22Rv1 (cell line): ENCODE results near the gene ZNF804A.

Experiments
- H3K27ac ChIP-seq: fragments of 450-650 bp; 2 replicates; pipeline ENCODE4 v1.5.1; 2017
- CTCF ChIP-seq: fragments of 450-650 bp; IDR thresholded peaks from 2 replicates; pipeline ENCODE4 v1.5.1; 2017; ENCODE audit warnings: mild to moderate bottlenecking
- ZFX ChIP-seq: fragments of 450-650 bp; IDR thresholded peaks from 2 replicates; pipeline ENCODE4 v1.6.1; 2017; ENCODE audit warnings: antibody characterized with exemption, borderline replicate concordance

Gene ZNF804A

GRCh38 chr2:184680825-184681224, 82.5 kb downstream of the ZNF804A start:
- no peak for TF ChIP-seq ZFX
- no peak for TF ChIP-seq CTCF
- no peak overlapping the region for H3K27ac ChIP-seq

- no peak for TF ChIP-seq CTCF
- no peak for TF ChIP-seq ZFX
- no peak overlapping the region for H3K27ac ChIP-seq
These were observed 83.5 kb downstream of the ZNF804A start for GRCh38 chr2:184681642-184682321.

GRCh38 chr2:184683911-184684310, 85.6 kb downstream of the ZNF804A start:
- TF ChIP-seq CTCF (no peak), ZFX (no peak)

GRCh38 chr2:184685999-184686841, 87.9 kb downstream of the ZNF804A start:
- no peak overlapping the region for H3K27ac ChIP-seq
- no peak for TF ChIP-seq ZFX
- no peak for TF ChIP-seq CTCF

More at GRCh38 chr2:184683911-184684310, 85.6 kb downstream of the ZNF804A start:
- no peak overlapping the region for H3K27ac ChIP-seq

GRCh38 chr2:184689638-184690037, 91.3 kb downstream of the ZNF804A start:
- TF ChIP-seq ZFX (no peak), CTCF (no peak)
- H3K27ac ChIP-seq, result no peak overlapping the region

- TF ChIP-seq ZFX (no peak), CTCF (no peak)
These were observed 93.9 kb downstream of the ZNF804A start for GRCh38 chr2:184692141-184692734.

More at GRCh38 chr2:184692141-184692734, 93.9 kb downstream of the ZNF804A start:
- H3K27ac ChIP-seq, result no peak overlapping the region
